Ishikawa (cell line): ENCODE results near the gene ASPDH.

Source experiments
- CEBPB ChIP-seq: IDR thresholded peaks from 2 replicates; pipeline ENCODE4 v1.6.1; 2012
- CREB1 ChIP-seq: IDR thresholded peaks from 2 replicates; pipeline ENCODE4 v1.6.1; 2012; ENCODE audit warnings: low read depth
- EGR1 ChIP-seq: IDR thresholded peaks from 2 replicates; pipeline ENCODE4 v1.6.1; 2012
- EP300 ChIP-seq: IDR thresholded peaks from 2 replicates; pipeline ENCODE4 v1.6.1; 2012; ENCODE audit warnings: borderline replicate concordance
- FOXM1 ChIP-seq: IDR thresholded peaks from 2 replicates; pipeline ENCODE4 v1.6.1; 2012; ENCODE audit warnings: low read depth, borderline replicate concordance
- NFIC ChIP-seq: IDR thresholded peaks from 2 replicates; pipeline ENCODE4 v1.6.1; 2012
- RAD21 ChIP-seq: IDR thresholded peaks from 2 replicates; pipeline ENCODE4 v1.6.1; 2012; ENCODE audit warnings: low read depth
- TAF1 ChIP-seq: IDR thresholded peaks from 2 replicates; pipeline ENCODE4 v1.6.1; 2012; ENCODE audit warnings: low read depth, mild to moderate bottlenecking
- TCF12 ChIP-seq: IDR thresholded peaks from 2 replicates; pipeline ENCODE4 v1.6.1; 2012; ENCODE audit warnings: low read depth
- TEAD4 ChIP-seq: IDR thresholded peaks from 2 replicates; pipeline ENCODE4 v1.6.1; 2012
- YY1 ChIP-seq: IDR thresholded peaks from 2 replicates; pipeline ENCODE4 v1.6.1; 2012; ENCODE audit warnings: low read depth
- ZBTB7A ChIP-seq: IDR thresholded peaks from 2 replicates; pipeline ENCODE4 v1.6.1; 2012; ENCODE audit warnings: low read depth
- TF ChIP-seq, protein P1 (sequence below): IDR thresholded peaks from 2 replicates; pipeline ENCODE4 v1.6.1; 2012
- TF ChIP-seq, protein P2 (sequence below): IDR thresholded peaks from 2 replicates; pipeline ENCODE4 v1.6.1; 2012; ENCODE audit warnings: low read depth, mild to moderate bottlenecking
- TF ChIP-seq, protein P3 (sequence below): IDR thresholded peaks from 2 replicates; pipeline ENCODE4 v1.6.1; 2012

Gene ASPDH

DNA sequence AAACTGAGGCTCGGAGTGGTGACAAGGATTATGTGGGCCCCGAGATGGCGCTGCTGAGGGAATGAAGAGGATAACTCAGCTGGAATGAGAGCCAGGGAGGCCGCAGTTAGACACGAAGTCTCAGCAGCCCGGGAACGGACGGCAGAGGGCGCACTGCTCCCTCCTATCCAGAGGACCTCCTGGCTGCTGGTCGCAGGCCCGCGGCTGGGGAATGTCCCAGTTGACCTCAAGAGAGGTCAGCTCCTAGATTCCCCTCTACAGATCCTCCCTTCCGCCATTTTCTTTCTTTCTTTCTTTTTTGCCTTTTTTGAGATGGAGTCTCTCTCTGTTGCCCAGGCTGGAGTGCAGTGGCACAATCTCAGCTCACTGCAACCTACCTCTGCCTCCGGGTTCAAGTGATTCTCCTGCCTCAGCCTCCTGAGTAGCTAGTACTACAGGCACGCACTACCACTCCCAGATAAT is 24.1 kb upstream of the ASPDH start:
- TF ChIP-seq YY1 (0 out of 2 replicates have a peak, but pooled peaks have one; percentile 15), TEAD4 (peak; percentile 27; the same call in 1 of the 2 replicates), RAD21 (peak; percentile 82), EP300 (no peak), FOXM1 (no peak), ZBTB7A (no peak), CREB1 (no peak), EGR1 (no peak)
- TF ChIP-seq, protein P1, sequence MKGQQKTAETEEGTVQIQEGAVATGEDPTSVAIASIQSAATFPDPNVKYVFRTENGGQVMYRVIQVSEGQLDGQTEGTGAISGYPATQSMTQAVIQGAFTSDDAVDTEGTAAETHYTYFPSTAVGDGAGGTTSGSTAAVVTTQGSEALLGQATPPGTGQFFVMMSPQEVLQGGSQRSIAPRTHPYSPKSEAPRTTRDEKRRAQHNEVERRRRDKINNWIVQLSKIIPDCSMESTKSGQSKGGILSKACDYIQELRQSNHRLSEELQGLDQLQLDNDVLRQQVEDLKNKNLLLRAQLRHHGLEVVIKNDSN = no peak

DNA sequence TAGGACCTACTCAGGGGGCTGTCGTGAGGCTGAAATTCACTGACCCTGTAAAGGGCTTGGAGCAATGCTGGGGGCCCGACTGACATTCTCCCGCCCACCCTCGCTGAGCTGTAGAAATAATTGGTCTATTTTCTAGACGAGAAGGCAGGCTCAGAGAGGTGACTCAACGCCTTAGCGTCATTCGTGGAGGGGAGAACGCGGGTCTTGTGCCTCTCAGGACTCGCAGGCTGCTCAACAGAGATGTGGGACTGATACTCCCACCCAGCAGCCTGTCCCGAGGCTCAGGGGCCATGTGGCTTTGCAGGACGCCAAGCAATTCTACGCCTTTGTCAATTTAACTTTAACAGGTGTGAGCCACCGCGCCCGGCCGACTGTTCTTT is 23.6 kb upstream of the ASPDH start:
- no peak for TF ChIP-seq FOXM1
- TF ChIP-seq TAF1 = no peak
- TF ChIP-seq ZBTB7A = no peak

DNA sequence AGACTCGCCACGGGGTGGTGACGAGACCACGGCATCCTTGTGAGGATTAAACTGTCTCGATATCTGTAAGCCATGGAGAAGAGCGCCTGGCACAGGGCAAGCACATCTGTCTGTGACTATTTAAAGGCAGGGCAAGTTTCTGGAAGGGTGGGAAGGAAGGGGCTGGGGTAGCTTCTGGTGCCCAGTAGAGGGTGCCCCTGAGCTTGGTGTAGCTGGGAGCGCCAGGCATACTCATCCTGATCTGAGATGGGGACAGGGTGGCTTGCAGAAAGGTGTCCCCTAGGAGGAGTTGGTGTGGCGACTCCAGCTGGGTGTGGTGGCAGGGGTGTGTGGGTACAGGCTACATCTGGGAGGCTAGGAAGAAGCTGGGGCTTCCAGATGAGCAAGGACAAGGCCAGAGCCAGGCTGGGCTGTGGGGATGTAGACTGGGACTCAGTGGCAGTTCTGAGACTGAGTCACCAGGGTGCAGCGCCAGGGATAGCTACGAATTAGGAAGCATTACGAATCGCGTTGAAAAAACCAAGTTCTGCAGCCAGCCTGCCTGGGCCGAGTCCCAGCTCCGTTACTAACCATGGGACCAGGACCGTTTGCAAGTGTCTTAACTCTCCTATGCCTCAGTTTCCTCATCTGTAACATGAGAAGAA is 23.1 kb upstream of the ASPDH start:
- TF ChIP-seq RAD21 = no peak; the same call in 1 of the 2 replicates
- no peak for TF ChIP-seq TAF1
- TF ChIP-seq, protein P2, sequence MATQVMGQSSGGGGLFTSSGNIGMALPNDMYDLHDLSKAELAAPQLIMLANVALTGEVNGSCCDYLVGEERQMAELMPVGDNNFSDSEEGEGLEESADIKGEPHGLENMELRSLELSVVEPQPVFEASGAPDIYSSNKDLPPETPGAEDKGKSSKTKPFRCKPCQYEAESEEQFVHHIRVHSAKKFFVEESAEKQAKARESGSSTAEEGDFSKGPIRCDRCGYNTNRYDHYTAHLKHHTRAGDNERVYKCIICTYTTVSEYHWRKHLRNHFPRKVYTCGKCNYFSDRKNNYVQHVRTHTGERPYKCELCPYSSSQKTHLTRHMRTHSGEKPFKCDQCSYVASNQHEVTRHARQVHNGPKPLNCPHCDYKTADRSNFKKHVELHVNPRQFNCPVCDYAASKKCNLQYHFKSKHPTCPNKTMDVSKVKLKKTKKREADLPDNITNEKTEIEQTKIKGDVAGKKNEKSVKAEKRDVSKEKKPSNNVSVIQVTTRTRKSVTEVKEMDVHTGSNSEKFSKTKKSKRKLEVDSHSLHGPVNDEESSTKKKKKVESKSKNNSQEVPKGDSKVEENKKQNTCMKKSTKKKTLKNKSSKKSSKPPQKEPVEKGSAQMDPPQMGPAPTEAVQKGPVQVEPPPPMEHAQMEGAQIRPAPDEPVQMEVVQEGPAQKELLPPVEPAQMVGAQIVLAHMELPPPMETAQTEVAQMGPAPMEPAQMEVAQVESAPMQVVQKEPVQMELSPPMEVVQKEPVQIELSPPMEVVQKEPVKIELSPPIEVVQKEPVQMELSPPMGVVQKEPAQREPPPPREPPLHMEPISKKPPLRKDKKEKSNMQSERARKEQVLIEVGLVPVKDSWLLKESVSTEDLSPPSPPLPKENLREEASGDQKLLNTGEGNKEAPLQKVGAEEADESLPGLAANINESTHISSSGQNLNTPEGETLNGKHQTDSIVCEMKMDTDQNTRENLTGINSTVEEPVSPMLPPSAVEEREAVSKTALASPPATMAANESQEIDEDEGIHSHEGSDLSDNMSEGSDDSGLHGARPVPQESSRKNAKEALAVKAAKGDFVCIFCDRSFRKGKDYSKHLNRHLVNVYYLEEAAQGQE = no peak
- TF ChIP-seq TCF12 = no peak
- no peak for TF ChIP-seq EP300
- TF ChIP-seq, protein P1 = no peak
- no peak for TF ChIP-seq YY1
- no peak for TF ChIP-seq CEBPB
- no peak for TF ChIP-seq CREB1
- no peak for TF ChIP-seq EGR1
- TF ChIP-seq NFIC = no peak
- no peak for TF ChIP-seq TEAD4
- TF ChIP-seq, protein P3, sequence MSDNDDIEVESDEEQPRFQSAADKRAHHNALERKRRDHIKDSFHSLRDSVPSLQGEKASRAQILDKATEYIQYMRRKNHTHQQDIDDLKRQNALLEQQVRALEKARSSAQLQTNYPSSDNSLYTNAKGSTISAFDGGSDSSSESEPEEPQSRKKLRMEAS = no peak

DNA sequence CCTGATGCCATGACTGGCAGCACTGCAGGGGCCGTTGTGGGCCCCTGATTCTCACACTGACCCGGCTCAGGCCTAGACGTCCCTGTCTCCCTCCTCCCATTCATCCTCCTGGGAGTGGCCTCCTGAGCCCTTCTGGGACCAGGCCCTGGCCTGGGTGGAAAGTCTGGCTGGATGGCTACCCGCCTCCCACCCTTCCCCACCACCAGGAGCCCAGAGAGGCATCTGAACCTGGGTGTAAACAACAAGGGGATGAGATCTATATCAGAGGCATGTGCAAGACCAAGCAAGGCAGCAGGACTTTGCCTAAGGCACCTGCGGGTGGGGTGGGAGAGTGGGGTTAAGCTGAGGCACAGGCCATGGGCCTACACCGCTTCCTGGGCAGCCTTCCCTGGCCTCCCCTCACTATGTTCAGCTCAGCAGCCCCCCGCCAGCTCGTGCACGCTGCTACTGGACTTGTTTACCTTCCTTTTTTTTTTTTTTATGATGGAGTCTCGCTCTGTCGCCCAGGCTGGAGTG is 22.0 kb upstream of the ASPDH start:
- no peak for TF ChIP-seq ZBTB7A
- TF ChIP-seq NFIC = no peak
- TF ChIP-seq, protein P1 = no peak
- TF ChIP-seq, protein P3 = no peak
- TF ChIP-seq EGR1 = no peak
- TF ChIP-seq FOXM1 = no peak
- no peak for TF ChIP-seq CREB1
- TF ChIP-seq YY1 = no peak
- no peak for TF ChIP-seq RAD21

DNA sequence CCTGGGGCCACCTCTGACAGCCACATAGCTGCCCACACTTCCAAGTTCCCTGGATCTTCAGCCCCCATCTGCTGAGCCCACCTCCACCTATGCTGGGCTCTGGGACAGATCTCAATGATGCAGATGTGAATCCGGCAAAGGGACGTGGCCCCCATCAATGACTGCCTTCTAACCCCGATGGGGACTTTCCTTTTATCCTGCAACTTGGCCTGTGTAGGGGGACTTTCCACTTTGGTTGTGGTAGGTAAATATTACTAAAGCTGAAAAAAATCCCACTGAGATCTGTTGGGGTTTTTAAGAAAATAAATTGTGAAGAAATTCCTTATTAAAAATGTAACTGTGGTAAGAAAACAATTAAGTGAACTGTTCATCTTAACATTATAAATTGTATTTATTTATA is 20.8 kb upstream of the ASPDH start:
- TF ChIP-seq, protein P1 = no peak
- no peak for TF ChIP-seq CEBPB
- TF ChIP-seq, protein P3 = no peak
- TF ChIP-seq EGR1 = no peak
- no peak for TF ChIP-seq RAD21
- TF ChIP-seq TCF12 = no peak
- no peak for TF ChIP-seq ZBTB7A
- TF ChIP-seq, protein P2 = no peak
- TF ChIP-seq FOXM1 = no peak
- TF ChIP-seq EP300 = no peak
- TF ChIP-seq TAF1 = no peak
- no peak for TF ChIP-seq YY1
- TF ChIP-seq NFIC = no peak
- no peak for TF ChIP-seq CREB1
- no peak for TF ChIP-seq TEAD4
